Endothelial cell (in vitro differentiated cells): ENCODE results near the gene GRID2IP. TPM values are rescaled to one million over a fixed set of nuclear protein-coding genes. Genes with fewer than 3 reads are reported as not detected.

ENCODE experiments used
- DNase-seq: peaks from one replicate; pipeline ENCODE4 v3.0.0; 2021; ENCODE audit warnings: low spot score
- H3K27ac Mint-ChIP-seq: one replicate; pipeline ENCODE4 v1.8.0; 2021; ENCODE audit warnings: mixed read lengths, inconsistent platforms; ENCODE audit not compliant: unreplicated experiment
- H3K27me3 Mint-ChIP-seq: one replicate; pipeline ENCODE4 v1.8.0; 2021; ENCODE audit warnings: mild to moderate bottlenecking, moderate library complexity, mixed read lengths, inconsistent platforms; ENCODE audit not compliant: unreplicated experiment
- H3K36me3 Mint-ChIP-seq: one replicate; pipeline ENCODE4 v1.8.0; 2021; ENCODE audit warnings: mild to moderate bottlenecking, low read depth, mixed read lengths, inconsistent platforms; ENCODE audit not compliant: unreplicated experiment
- H3K4me1 Mint-ChIP-seq: one replicate; pipeline ENCODE4 v1.8.0; 2021; ENCODE audit warnings: mild to moderate bottlenecking, mixed read lengths, inconsistent platforms; ENCODE audit not compliant: unreplicated experiment
- H3K4me3 Mint-ChIP-seq: one replicate; pipeline ENCODE4 v1.8.0; 2021; ENCODE audit warnings: mild to moderate bottlenecking, mixed read lengths, inconsistent platforms; ENCODE audit not compliant: unreplicated experiment
- H3K9me3 Mint-ChIP-seq: one replicate; pipeline ENCODE4 v1.8.0; 2021; ENCODE audit warnings: mixed read lengths, inconsistent platforms; ENCODE audit not compliant: unreplicated experiment
- total RNA-seq: library from RNA; stranded (reverse); fragmentation: NEBNext Ultra II Directional; extraction: Animal tissue kit (Norgen Biotek cat#: 25700); gene quantifications from one replicate; pipeline ENCODE4 v1.2.1, GENCODE V29; 2021; ENCODE audit not compliant: unreplicated experiment
- TF ChIP-seq, protein P1 (sequence below): fragments of 200-600 bp; sonication (generic); IDR thresholded peaks from one replicate; pipeline ENCODE4 v1.5.0; 2021; ENCODE audit warnings: antibody characterized with exemption; ENCODE audit not compliant: unreplicated experiment

The GRID2IP gene
- total RNA-seq, 1 donor from 2014 or later, result 0.08 TPM

DNA sequence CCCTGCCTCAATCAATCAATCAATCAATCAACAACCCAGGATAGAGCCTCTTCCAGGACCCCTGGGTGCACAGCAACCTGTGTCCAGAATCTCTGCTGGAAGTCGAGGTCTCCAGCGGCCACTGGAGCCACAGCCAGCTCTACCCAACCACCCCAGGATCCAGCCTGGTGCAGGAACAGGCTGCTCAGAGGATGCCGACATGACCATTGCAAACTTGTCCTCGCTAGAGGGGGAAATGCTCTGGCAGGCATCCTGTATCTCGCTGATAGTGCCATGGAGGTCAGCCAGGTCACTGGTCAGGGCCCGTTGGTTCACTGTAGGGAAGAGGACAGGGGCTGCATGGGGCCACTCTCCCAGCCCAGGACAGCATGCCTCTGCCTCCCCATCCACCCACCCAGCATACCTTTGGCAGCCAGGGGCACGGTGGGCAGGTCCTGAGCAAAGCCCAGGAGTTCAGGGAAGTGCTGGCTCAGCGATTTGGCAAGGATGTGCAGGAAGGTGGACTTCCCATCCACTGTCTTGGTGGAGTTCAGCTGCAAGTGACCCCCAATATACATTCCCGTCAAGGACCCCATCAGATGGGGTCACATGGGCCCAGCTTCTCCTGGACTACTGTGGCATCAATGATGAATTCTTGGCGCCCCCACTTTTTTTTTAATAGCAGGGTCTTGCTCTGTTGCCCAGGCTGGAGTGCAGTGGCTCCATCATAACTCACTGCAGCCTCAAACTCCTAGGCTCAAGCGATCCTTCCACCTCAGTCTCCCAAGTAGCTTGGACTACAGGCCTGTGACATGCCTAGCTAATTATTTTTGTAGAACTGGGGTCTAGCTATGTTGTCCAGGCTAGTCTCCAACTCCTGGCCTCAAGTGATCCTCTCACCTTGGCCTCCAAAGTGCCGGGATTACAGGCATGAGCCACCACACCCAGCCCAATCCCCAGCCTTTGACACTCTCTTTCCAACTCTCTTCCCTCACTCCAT, 49.4 kb downstream of the GRID2IP start:
- DNase-seq, result no peak
- no peak overlapping the region for H3K4me3 Mint-ChIP-seq
- no peaks in the 10 kb centered on the region for H3K4me1 Mint-ChIP-seq

DNA sequence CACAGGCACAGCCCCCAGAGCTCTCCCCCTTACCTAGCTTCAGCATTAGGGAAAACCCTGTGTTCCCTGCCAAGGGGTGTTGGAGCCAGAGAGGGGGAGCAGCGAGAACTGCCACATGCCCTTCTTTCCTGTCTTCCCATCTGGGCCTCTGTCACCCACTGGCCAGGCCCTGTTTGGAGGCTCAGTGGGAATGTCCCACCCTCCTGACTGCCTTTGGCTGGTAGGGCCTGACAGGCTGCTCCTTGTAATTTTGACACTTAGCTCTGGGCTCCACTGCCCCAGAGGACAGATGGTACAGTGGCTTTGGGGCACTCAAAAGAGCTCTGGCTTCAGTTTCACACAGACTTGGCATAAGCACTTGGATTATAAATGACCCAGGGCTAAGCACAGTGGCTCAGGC, 50.6 kb downstream of the GRID2IP start:
- H3K27ac Mint-ChIP-seq, result no peak overlapping the region
- H3K4me3 Mint-ChIP-seq, result no peak overlapping the region
- H3K4me1 Mint-ChIP-seq, result no peaks in the 10 kb centered on the region
- no peaks in the 10 kb centered on the region for H3K36me3 Mint-ChIP-seq
- no peak for DNase-seq
- no peaks in the 10 kb centered on the region for H3K9me3 Mint-ChIP-seq
- TF ChIP-seq, protein P1, sequence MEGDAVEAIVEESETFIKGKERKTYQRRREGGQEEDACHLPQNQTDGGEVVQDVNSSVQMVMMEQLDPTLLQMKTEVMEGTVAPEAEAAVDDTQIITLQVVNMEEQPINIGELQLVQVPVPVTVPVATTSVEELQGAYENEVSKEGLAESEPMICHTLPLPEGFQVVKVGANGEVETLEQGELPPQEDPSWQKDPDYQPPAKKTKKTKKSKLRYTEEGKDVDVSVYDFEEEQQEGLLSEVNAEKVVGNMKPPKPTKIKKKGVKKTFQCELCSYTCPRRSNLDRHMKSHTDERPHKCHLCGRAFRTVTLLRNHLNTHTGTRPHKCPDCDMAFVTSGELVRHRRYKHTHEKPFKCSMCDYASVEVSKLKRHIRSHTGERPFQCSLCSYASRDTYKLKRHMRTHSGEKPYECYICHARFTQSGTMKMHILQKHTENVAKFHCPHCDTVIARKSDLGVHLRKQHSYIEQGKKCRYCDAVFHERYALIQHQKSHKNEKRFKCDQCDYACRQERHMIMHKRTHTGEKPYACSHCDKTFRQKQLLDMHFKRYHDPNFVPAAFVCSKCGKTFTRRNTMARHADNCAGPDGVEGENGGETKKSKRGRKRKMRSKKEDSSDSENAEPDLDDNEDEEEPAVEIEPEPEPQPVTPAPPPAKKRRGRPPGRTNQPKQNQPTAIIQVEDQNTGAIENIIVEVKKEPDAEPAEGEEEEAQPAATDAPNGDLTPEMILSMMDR, result no peak
- peaks cover 6% of the 10 kb centered on the region for H3K27me3 Mint-ChIP-seq

More for the DNA sequence above, 49.4 kb downstream of the GRID2IP start:
- Mint-ChIP-seq H3K9me3 (no peaks in the 10 kb centered on the region), H3K27ac (no peak overlapping the region), H3K27me3 (peaks cover 10% of the 10 kb centered on the region), H3K36me3 (no peaks in the 10 kb centered on the region)
- TF ChIP-seq, protein P1, result no peak

DNA sequence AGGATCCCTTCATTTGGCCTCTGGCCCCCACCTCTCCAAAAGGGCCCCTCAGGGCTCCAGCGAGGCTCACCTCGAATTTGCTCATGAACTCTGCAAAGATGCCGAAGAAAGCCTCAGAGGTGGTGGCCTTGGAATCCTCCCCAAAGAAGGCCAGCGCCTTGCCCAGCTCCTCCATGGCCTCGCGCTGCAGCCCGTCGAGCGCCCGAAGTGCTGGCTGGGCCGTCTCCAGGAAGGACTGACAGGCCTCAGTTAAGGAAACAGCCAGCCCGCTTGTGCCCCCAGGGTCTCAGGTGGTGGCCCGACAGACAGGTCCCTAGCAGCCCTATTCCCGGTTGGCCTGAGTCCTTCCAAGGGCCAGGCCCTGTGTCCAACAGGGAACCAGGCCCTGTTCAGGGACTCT, 53.3 kb downstream of the GRID2IP start:
- DNase-seq, result no peak
- TF ChIP-seq, protein P1, result no peak
- no peaks in the 10 kb centered on the region for H3K4me1 Mint-ChIP-seq
- H3K36me3 Mint-ChIP-seq, result no peaks in the 10 kb centered on the region
- H3K27ac Mint-ChIP-seq, result no peak overlapping the region
- no peaks in the 10 kb centered on the region for H3K9me3 Mint-ChIP-seq
- no peak overlapping the region for H3K4me3 Mint-ChIP-seq
- H3K27me3 Mint-ChIP-seq, result peaks cover 7% of the 10 kb centered on the region

DNA sequence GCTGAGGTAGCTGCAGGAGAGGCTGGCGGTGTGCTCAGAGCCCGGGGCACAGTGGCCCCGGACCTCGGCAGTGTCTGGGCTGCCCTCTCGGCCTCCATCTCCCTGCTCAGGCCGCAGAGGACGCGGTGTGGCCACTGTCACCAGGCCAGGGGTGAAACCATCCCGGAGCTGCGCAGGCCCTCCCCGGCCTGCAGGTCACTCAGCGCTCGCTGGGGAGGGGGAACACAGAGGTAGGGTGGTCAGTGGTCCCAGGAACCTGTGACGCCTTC, 53.7 kb downstream of the GRID2IP start:
- Mint-ChIP-seq H3K27ac (no peak overlapping the region), H3K4me3 (no peak overlapping the region), H3K9me3 (no peaks in the 10 kb centered on the region), H3K36me3 (no peaks in the 10 kb centered on the region), H3K4me1 (no peaks in the 10 kb centered on the region), H3K27me3 (peaks cover 7% of the 10 kb centered on the region)
- TF ChIP-seq, protein P1, result no peak
- no peak for DNase-seq
